Stimulated activated CD4-positive, alpha-beta T cell treated with anti-CD3 and anti-CD28 coated beads, Interleukin-12 subunit alpha, Interleukin-12 subunit beta, amount 100 ng/mL, for 4 hours (primary cell): ENCODE measurements around the gene TMEM154.

ENCODE experiments used
- DNase-seq: peaks from one replicate; pipeline ENCODE4 v3.0.0-alpha.2; 2020

The TMEM154 gene

GRCh38 chr4:152588869-152589268 lies 90.9 kb downstream of the TMEM154 start:
- no peak for DNase-seq

GRCh38 chr4:152587127-152587526 lies 92.7 kb downstream of the TMEM154 start:
- no peak for DNase-seq

GRCh38 chr4:152586668-152587067 lies 93.1 kb downstream of the TMEM154 start:
- DNase-seq = no peak

- no peak for DNase-seq
Observed at GRCh38 chr4:152585023-152585441, 94.8 kb downstream of the TMEM154 start.

- DNase-seq = no peak
Observed at GRCh38 chr4:152581536-152582160, 98.1 kb downstream of the TMEM154 start.

- DNase-seq = no peak
Observed at GRCh38 chr4:152579916-152580315, 99.9 kb downstream of the TMEM154 start.

GRCh38 chr4:152579107-152579764 lies 100.6 kb downstream of the TMEM154 start:
- no peak for DNase-seq

- DNase-seq = no peak
Observed at GRCh38 chr4:152578670-152579069, 101.1 kb downstream of the TMEM154 start.

- no peak for DNase-seq
Observed at GRCh38 chr4:152577708-152578396, 101.9 kb downstream of the TMEM154 start.

GRCh38 chr4:152575533-152575932 lies 104.3 kb downstream of the TMEM154 start:
- DNase-seq = no peak

GRCh38 chr4:152573861-152574260 lies 105.9 kb downstream of the TMEM154 start:
- DNase-seq = no peak

- no peak for DNase-seq
Observed at GRCh38 chr4:152572417-152573086, 107.2 kb downstream of the TMEM154 start.

GRCh38 chr4:152571770-152572169 lies 108.0 kb downstream of the TMEM154 start:
- no peak for DNase-seq

GRCh38 chr4:152571296-152571695 lies 108.5 kb downstream of the TMEM154 start:
- no peak for DNase-seq
